Measurements from ENCODE around the gene SPINK1. TPM values are rescaled to one million over a fixed set of nuclear protein-coding genes. Genes with fewer than 3 reads are reported as not detected.

Gene SPINK1
- total and polyA plus RNA-seq, 2 of the 4 experiments (the other 2 are of a cell fraction), result not detected

- no peak for ATAC-seq (ENCODE audit: low read depth)
Observed at GRCh38 chr5:147796556-147797308, 34.7 kb downstream of the SPINK1 start.

More at GRCh38 chr5:147796556-147797308, 34.7 kb downstream of the SPINK1 start:
- H3K14ac ChIP-seq (replicated peaks; ENCODE audit: low read depth, low read length), result no peak overlapping the region
- no peak overlapping the region for H2BK15ac ChIP-seq (ENCODE audit: low read depth, low read length)
- no peak overlapping the region for H2BK120ac ChIP-seq (ENCODE audit: low read depth, low read length)
- no peak overlapping the region for H3K9ac ChIP-seq (ENCODE audit: low read depth, low read length)
- H3K27me3 ChIP-seq (ENCODE audit: control insufficient read depth, insufficient read depth, low read length), result no peaks in the 10 kb centered on the region
- no peak overlapping the region for H3K56ac ChIP-seq (ENCODE audit: extremely low read depth, insufficient read depth, low read length)
- H4K91ac ChIP-seq (ENCODE audit: insufficient read depth, low read depth, low read length), result no peak overlapping the region
- no peak overlapping the region for H3K18ac ChIP-seq (ENCODE audit: low read depth, low read length)
- dilution Hi-C loops (cut with HindIII; ENCODE audit: low sequenced_read_pairs, unreplicated experiment), result no loop called here
- no peak for DNase-seq
- H2AFZ ChIP-seq (replicated peaks; ENCODE audit: low read length, poor library complexity), result no peak overlapping the region
- no peaks in the 10 kb centered on the region for H3K79me1 ChIP-seq (ENCODE audit: low read depth in 1 of 2, low read length in 2 of 2)
- H3K9me1 ChIP-seq (ENCODE audit: insufficient read depth, low read length), result no peaks in the 10 kb centered on the region
- no peak overlapping the region for H3K23ac ChIP-seq (ENCODE audit: low read depth, low read length)
- H3K4me2 ChIP-seq (ENCODE audit: low read depth, low read length), result no peak overlapping the region
- H3K4ac ChIP-seq (ENCODE audit: low read depth, low read length), result no peak overlapping the region
- BruUV-seq (replicated peaks), result no TSS peak
- no peaks in the 10 kb centered on the region for H4K20me1 ChIP-seq (ENCODE audit: insufficient read depth, low read length)
- in situ Hi-C loops (cut with MboI; ENCODE audit: low sequenced_read_pairs), result no loop called here
- no peak overlapping the region for H2BK5ac ChIP-seq (ENCODE audit: low read depth, low read length, poor library complexity, severe bottlenecking)
- no peak overlapping the region for H2BK20ac ChIP-seq (ENCODE audit: low read depth, low read length)
- WGBS, 2 experiments (ENCODE audit: extremely low coverage in 2 of 2, insufficient read length in 1 of 2), result 71% methylated on average over 5 of the region's 6 CpGs; no CpG with 5 or more reads in 1 of the 2 experiments
- no peaks in the 10 kb centered on the region for H3K4me1 ChIP-seq (ENCODE audit: control insufficient read depth, insufficient read depth, low read length)
- TF ChIP-seq BHLHE40 (IDR thresholded peaks at IDR 0.05; ENCODE audit: low read depth, low read length) (no peak), ELK1 (IDR thresholded peaks at IDR 0.05; ENCODE audit: borderline replicate concordance, low read depth, low read length) (no peak), MAZ (IDR thresholded peaks at IDR 0.05; ENCODE audit: borderline replicate concordance, low read depth, low read length) (no peak), RFX5 (IDR thresholded peaks at IDR 0.05; ENCODE audit: low read depth, low read length) (no peak), CTCF (conservative IDR thresholded peaks at IDR 0.05; ENCODE audit: low read depth, low read length) (no peak), SMC3 (IDR thresholded peaks at IDR 0.05; ENCODE audit: low read depth, low read length) (no peak), MXI1 (IDR thresholded peaks at IDR 0.05; ENCODE audit: borderline replicate concordance, low read depth, low read length) (no peak), POLR2A (IDR thresholded peaks at IDR 0.05; ENCODE audit: low read depth, low read length) (no peak), NFE2L2 (IDR thresholded peaks at IDR 0.05; ENCODE audit: low read depth, low read length) (no peak), USF2 (IDR thresholded peaks at IDR 0.05; ENCODE audit: low read depth, low read length) (no peak), FOS (IDR thresholded peaks at IDR 0.05; ENCODE audit: low read depth, low read length) (no peak)
- H3K4me3 ChIP-seq (ENCODE audit: insufficient read depth, low read depth, low read length), result no peak overlapping the region
- no peak overlapping the region for H3K27ac ChIP-seq (ENCODE audit: insufficient read depth, low read length)
- H2AK9ac ChIP-seq (replicated peaks; ENCODE audit: low read depth, low read length, poor library complexity), result no peak overlapping the region
- no peaks in the 10 kb centered on the region for H3K9me3 ChIP-seq (ENCODE audit: control insufficient read depth, insufficient read depth, low read length)
- H3K36me3 ChIP-seq (ENCODE audit: control insufficient read depth, insufficient read depth, low read length), result no peaks in the 10 kb centered on the region
- ChIA-PET POLR2A (ENCODE audit: unreplicated experiment) (no interaction called here), CTCF (no interaction called here)
- H4K5ac ChIP-seq (ENCODE audit: low read depth, low read length), result no peak overlapping the region
- H4K8ac ChIP-seq (ENCODE audit: low read depth in 2 of 2, low read length in 2 of 2), result no peak overlapping the region
- intact Hi-C loops (cut with micrococcal nuclease), result no loop called here
- no peak overlapping the region for H2AK5ac ChIP-seq (ENCODE audit: low read depth, low read length)
